ENCODE measurements around the gene ZBTB42. TPM values are rescaled to one million over a fixed set of nuclear protein-coding genes. Genes with fewer than 3 reads are reported as not detected.
A peak's percentile ranks its signal among the peaks of the same experiment; 100 is the strongest.

The ZBTB42 gene
- total RNA-seq, 1 experiment from 2014 or later = 5.5 TPM

GRCh38 chr14:104794631-104794992, 6.3 kb upstream of the ZBTB42 start:
- DNase-seq (ENCODE audit: low read depth) = no peak

GRCh38 chr14:104794993-104795780, 5.7 kb upstream of the ZBTB42 start, which contains the start of gene AKT1:
AKT1 (minus strand) TSS chr14:104795748; CDS start chr14:104792643, 3,105 bp downstream.
- no peak for DNase-seq (ENCODE audit: low read depth)

- DNase-seq (ENCODE audit: low read depth) = no peak
These were observed 4.9 kb upstream of the ZBTB42 start for GRCh38 chr14:104795781-104796686.

GRCh38 chr14:104796687-104797081, 4.2 kb upstream of the ZBTB42 start:
- DNase-seq (ENCODE audit: low read depth) = no peak

- DNase-seq (ENCODE audit: low read depth) = no peak
These were observed 3.5 kb upstream of the ZBTB42 start for GRCh38 chr14:104797115-104798044.

- no peak for DNase-seq (ENCODE audit: low read depth)
These were observed 2.3 kb upstream of the ZBTB42 start for GRCh38 chr14:104798300-104799243.

- no peak for DNase-seq (ENCODE audit: low read depth)
These were observed 1.5 kb upstream of the ZBTB42 start for GRCh38 chr14:104799244-104800014.

- peak; percentile 55 for DNase-seq (ENCODE audit: low read depth)
These were observed 708 bp upstream of the ZBTB42 start for GRCh38 chr14:104800015-104800770.

- no peak for DNase-seq (ENCODE audit: low read depth)
These were observed 856 bp downstream of the ZBTB42 start for GRCh38 chr14:104801520-104802393.

- DNase-seq (ENCODE audit: low read depth) = no peak
These were observed 1.7 kb downstream of the ZBTB42 start for GRCh38 chr14:104802394-104803184.

- DNase-seq (ENCODE audit: low read depth) = no peak
These were observed 2.5 kb downstream of the ZBTB42 start for GRCh38 chr14:104803280-104803911.

GRCh38 chr14:104803912-104804410, 3.1 kb downstream of the ZBTB42 start:
- DNase-seq (ENCODE audit: low read depth) = no peak

- no peak for DNase-seq (ENCODE audit: low read depth)
These were observed 3.8 kb downstream of the ZBTB42 start for GRCh38 chr14:104804481-104805325.

- peak; percentile 84 for DNase-seq (ENCODE audit: low read depth)
These were observed 4.4 kb downstream of the ZBTB42 start for GRCh38 chr14:104805326-104805678.

All from HT1080 (cell line).